AG04450 (cell line): ENCODE data around the gene FBN1. TPM values are rescaled to one million over a fixed set of nuclear protein-coding genes. Genes with fewer than 3 reads are reported as not detected.

Source experiments
- CTCF ChIA-PET: fragments of 300-600, 350-600 bp; formaldehyde crosslinking; extraction: SDS; loops from one replicate; lab custom pipeline; 2022; ENCODE audit warnings: antibody characterized with exemption, inconsistent platforms; lab: Charles Lee
- POLR2A ChIA-PET: fragments of 350-600 bp; formaldehyde crosslinking; extraction: SDS; loops from one replicate; lab custom pipeline; 2021; ENCODE audit warnings: antibody characterized with exemption, inconsistent platforms; lab: Yijun Ruan, JAX
- DNase-seq: peaks from one replicate; pipeline ENCODE4 v3.0.0-alpha.2; 2011; ENCODE audit warnings: low read depth, low spot score
- H3K27ac ChIP-seq: one replicate; pipeline ENCODE4 v1.5.1; 2012; ENCODE audit warnings: low read depth, low read length, control low read depth
- H3K27me3 ChIP-seq: one replicate; pipeline ENCODE4 v1.6.0; 2012; ENCODE audit warnings: low read length; ENCODE audit not compliant: control insufficient read depth, insufficient read depth
- H3K4me3 ChIP-seq: 2 replicates; pipeline ENCODE4 v1.5.1; 2011; ENCODE audit warnings: mild to moderate bottlenecking, low read depth, low read length, control low read depth
- H3K9me3 ChIP-seq: 2 replicates; pipeline ENCODE4 v1.5.1; 2012; ENCODE audit warnings: low read length; ENCODE audit not compliant: control insufficient read depth, insufficient read depth
- CTCF ChIP-seq: IDR thresholded peaks from 2 replicates; pipeline ENCODE4 v1.5.1; 2011; ENCODE audit warnings: low read depth, low read length, control low read depth, inconsistent platforms
- polyA plus RNA-seq: library from polyadenylated mRNA; depleted of rRNA; stranded (reverse); fragments of >200 nt; gene quantifications from 2 replicates; pipeline ENCODE4 v1.2.3, GENCODE V29; 2011

FBN1 gene
- polyA plus RNA-seq, 1 experiment = 530 TPM

DNA sequence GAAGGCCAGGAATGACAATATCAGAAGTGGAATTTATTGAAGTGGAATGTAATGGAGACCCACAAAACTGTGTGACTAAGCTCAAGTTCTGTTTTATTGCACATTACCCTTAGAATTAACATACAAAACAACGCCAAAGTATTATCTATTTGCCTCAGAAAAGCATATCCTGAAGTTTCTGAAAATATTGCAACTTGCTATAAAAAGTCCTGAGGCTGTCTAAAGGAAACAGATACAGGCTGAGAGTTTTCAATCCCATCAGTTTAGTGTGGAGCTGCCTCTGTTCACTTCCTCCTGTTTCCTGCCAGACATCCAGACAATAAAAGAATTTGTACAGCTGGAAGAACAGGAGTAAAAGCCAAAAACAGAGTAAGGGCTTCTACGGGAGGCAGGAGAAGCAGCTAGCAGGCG is 108.8 kb downstream of the FBN1 start:
- Histone ChIP-seq H3K27me3 (no peaks in the 10 kb centered on the region), H3K27ac (peak overlapping the region; percentile 59), H3K4me3 (no peak overlapping the region), H3K9me3 (no peaks in the 10 kb centered on the region)
- no peak for TF ChIP-seq CTCF
- ChIA-PET CTCF (interaction anchor here (0.9 to 1.4 kb wide), 2 partner anchors 29 to 179 kb away, joined by 3 to 5 read pairs; no protein-coding TSS in a partner anchor), POLR2A (interaction anchor here (1.2 kb wide), 1 partner anchor 14 kb away, joined by 3 read pairs; no protein-coding TSS in a partner anchor)
- no peak for DNase-seq

- ChIA-PET CTCF (interaction anchor here (1.1 to 1.7 kb wide), 2 partner anchors 182 to 442 kb away, joined by 3 to 5 read pairs; no protein-coding TSS in a partner anchor), POLR2A (no interaction called here)
- no peaks in the 10 kb centered on the region for H3K9me3 ChIP-seq
- no peak for DNase-seq
- no peak overlapping the region for H3K4me3 ChIP-seq
- no peaks in the 10 kb centered on the region for H3K27me3 ChIP-seq
- no peak overlapping the region for H3K27ac ChIP-seq
- TF ChIP-seq CTCF = no peak
These were observed 111.5 kb downstream of the FBN1 start for GRCh38 chr15:48533982-48534381.

- no peak for DNase-seq
- Histone ChIP-seq H3K27me3 (no peaks in the 10 kb centered on the region), H3K27ac (no peak overlapping the region), H3K9me3 (no peaks in the 10 kb centered on the region), H3K4me3 (no peak overlapping the region)
- TF ChIP-seq CTCF = no peak
- ChIA-PET CTCF (interaction anchor here (1.3 kb wide), 1 partner anchor 14 kb away, joined by 3 read pairs; no protein-coding TSS in a partner anchor), POLR2A (no interaction called here)
These were observed 112.6 kb downstream of the FBN1 start for GRCh38 chr15:48532946-48533345.

DNA sequence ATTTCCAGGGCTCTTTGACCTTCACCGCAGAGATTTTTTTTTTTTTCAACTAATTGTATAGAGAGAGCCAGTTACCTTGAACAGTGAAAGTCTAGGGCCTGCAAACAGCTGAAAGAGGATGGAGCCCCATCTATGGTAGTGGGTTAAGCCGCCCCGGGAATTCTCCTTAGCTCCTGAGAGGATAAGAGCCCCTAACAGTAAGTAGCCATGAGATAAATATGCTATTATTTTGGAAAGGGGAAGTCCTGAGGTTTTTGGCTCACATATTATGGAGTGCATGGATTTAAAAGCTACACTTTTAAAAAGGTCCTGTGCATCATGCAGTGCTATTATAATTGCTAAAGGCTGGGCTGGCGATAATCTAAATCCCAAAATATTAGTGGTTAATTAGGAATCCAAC is 115.0 kb downstream of the FBN1 start:
- Histone ChIP-seq H3K4me3 (no peak overlapping the region), H3K27ac (no peak overlapping the region), H3K27me3 (no peaks in the 10 kb centered on the region), H3K9me3 (no peaks in the 10 kb centered on the region)
- no peak for DNase-seq
- no peak for TF ChIP-seq CTCF
- ChIA-PET POLR2A (no interaction called here), CTCF (no interaction called here)

- POLR2A ChIA-PET = no interaction called here
- Histone ChIP-seq H3K9me3 (no peaks in the 10 kb centered on the region), H3K4me3 (no peak overlapping the region), H3K27me3 (no peaks in the 10 kb centered on the region), H3K27ac (no peak overlapping the region)
- TF ChIP-seq CTCF = no peak
- no peak for DNase-seq
- CTCF ChIA-PET = no interaction called here
These were observed 116.6 kb downstream of the FBN1 start for GRCh38 chr15:48528921-48529320.
